ENCODE measurements around the gene CACNB3.
A peak's percentile ranks its signal among the peaks of the same experiment; 100 is the strongest.

The CACNB3 gene

GRCh38 chr12:48817873-48818830 lies at the start of gene CACNB3:
Gene CACNB3 (plus strand): TSS chr12:48818496. CDS start chr12:48818930, 434 bp downstream.
- DNase-seq = peak; percentile 38

- no peak for DNase-seq
Measured at GRCh38 chr12:48768736-48769135, 49.6 kb upstream of the CACNB3 start.

- DNase-seq = no peak
Measured at GRCh38 chr12:48770756-48771155, 47.5 kb upstream of the CACNB3 start.

- no peak for DNase-seq
Measured at GRCh38 chr12:48771588-48772112, 46.6 kb upstream of the CACNB3 start.

GRCh38 chr12:48773686-48774085 lies 44.6 kb upstream of the CACNB3 start:
- no peak for DNase-seq

- DNase-seq = no peak
Measured at GRCh38 chr12:48774516-48774915, 43.8 kb upstream of the CACNB3 start.

- DNase-seq = no peak
Measured at GRCh38 chr12:48775299-48775698, 43.0 kb upstream of the CACNB3 start.

GRCh38 chr12:48775991-48776649 lies 42.2 kb upstream of the CACNB3 start:
- DNase-seq = no peak

- no peak for DNase-seq
Measured at GRCh38 chr12:48776956-48777355, 41.3 kb upstream of the CACNB3 start.

- no peak for DNase-seq
Measured at GRCh38 chr12:48777501-48778400, 40.5 kb upstream of the CACNB3 start.

- no peak for DNase-seq
Measured at GRCh38 chr12:48779869-48780268, 38.4 kb upstream of the CACNB3 start.

- no peak for DNase-seq
Measured at GRCh38 chr12:48780381-48781025, 37.8 kb upstream of the CACNB3 start.

- no peak for DNase-seq
Measured at GRCh38 chr12:48781750-48782456, 36.4 kb upstream of the CACNB3 start.

GRCh38 chr12:48782457-48783395 lies 35.6 kb upstream of the CACNB3 start:
- no peak for DNase-seq

GRCh38 chr12:48783432-48783831 lies 34.9 kb upstream of the CACNB3 start:
- DNase-seq = no peak

- no peak for DNase-seq
Measured at GRCh38 chr12:48786591-48787544, 31.4 kb upstream of the CACNB3 start.

- no peak for DNase-seq
Measured at GRCh38 chr12:48787791-48788523, 30.3 kb upstream of the CACNB3 start.

- DNase-seq = no peak
Measured at GRCh38 chr12:48788524-48788853, 29.8 kb upstream of the CACNB3 start.
